Measurements from ENCODE around the gene ARID5A. TPM values are rescaled to one million over a fixed set of nuclear protein-coding genes. Genes with fewer than 3 reads are reported as not detected.

ARID5A gene
- total RNA-seq, 1 donor = 9.5 TPM

DNA sequence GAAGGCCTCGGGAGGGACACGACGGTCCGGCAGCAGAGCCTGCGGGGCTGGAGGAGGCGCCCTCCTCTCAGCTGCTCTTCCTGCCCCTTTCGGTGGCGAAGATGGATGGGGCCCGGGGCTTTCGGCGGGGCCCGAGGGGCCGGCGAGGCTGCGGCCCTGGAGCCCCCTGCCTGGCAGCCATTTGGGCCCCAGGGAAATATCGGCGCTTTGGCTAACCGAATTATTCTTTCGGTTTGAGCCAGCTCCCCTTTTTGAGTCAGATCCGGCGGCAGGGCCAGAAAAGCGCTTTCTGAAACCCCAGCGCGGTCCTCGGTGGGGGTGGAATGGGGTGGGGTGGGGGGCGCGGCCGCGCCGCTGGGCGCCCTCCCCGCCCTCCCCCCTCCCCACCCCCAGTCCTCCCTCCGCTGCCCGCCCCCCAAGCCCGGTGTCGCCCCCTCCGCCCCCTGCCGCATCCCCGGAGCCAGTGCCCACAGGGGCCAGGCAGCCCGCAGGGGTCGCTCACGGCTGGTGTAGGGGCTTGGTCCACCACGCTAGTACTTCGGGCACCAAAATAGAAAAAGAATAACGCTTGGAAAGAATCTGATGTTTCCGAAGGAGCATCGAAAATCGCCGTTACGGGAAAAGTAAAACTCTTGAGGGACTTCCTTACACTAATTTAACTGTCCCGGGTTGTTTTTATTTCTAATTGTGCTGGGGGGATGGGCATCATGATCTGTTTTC, 9.1 kb upstream of the ARID5A start:
- DNase-seq (ENCODE audit: low read depth) = peak; percentile 34
- H3K4me3 ChIP-seq (ENCODE audit: low read depth, low read length) = peak overlapping the region; percentile 57
- TF ChIP-seq, protein P1, sequence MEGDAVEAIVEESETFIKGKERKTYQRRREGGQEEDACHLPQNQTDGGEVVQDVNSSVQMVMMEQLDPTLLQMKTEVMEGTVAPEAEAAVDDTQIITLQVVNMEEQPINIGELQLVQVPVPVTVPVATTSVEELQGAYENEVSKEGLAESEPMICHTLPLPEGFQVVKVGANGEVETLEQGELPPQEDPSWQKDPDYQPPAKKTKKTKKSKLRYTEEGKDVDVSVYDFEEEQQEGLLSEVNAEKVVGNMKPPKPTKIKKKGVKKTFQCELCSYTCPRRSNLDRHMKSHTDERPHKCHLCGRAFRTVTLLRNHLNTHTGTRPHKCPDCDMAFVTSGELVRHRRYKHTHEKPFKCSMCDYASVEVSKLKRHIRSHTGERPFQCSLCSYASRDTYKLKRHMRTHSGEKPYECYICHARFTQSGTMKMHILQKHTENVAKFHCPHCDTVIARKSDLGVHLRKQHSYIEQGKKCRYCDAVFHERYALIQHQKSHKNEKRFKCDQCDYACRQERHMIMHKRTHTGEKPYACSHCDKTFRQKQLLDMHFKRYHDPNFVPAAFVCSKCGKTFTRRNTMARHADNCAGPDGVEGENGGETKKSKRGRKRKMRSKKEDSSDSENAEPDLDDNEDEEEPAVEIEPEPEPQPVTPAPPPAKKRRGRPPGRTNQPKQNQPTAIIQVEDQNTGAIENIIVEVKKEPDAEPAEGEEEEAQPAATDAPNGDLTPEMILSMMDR (IDR thresholded peaks at IDR 0.05; ENCODE audit: insufficient read depth, low read depth, low read length) = peak; percentile 41

DNA sequence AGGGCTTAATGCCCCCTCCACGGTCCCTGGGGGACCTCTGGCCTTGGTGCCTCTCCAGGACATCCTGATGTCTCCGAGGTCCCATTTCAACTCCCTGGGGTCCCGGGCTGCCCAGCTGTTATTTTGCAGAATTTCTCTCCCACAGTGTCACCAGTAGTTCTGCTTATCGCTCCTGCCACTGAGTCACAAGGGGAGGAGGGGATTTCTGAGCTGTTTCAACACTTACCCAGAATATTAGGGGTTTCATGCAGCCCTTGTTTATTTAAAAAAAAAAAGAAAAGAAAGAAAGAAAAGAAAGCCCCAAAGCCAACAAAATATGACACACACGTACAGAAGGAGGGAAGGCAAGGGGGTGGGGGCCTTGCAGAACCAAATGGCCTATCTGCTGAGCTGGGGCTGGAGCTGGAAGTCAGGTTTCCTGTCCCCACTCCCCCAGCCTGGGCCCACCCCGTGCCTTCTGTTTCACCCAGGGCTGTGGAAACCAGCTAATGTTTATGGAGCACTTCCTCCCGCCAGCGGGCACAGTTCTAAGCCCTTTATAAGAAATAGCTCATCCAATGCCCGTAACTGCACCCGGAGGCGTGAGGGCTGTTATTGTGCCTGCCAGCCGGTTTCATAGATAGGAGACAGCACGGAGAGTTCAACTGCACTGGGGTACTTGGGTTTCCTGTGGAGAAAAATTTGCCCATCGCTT, 8.4 kb upstream of the ARID5A start:
- DNase-seq (ENCODE audit: low read depth) = peak; percentile 49
- peak overlapping the region; percentile 57 for H3K4me3 ChIP-seq (ENCODE audit: low read depth, low read length)
- TF ChIP-seq, protein P1 (IDR thresholded peaks at IDR 0.05; ENCODE audit: insufficient read depth, low read depth, low read length) = no peak

DNA sequence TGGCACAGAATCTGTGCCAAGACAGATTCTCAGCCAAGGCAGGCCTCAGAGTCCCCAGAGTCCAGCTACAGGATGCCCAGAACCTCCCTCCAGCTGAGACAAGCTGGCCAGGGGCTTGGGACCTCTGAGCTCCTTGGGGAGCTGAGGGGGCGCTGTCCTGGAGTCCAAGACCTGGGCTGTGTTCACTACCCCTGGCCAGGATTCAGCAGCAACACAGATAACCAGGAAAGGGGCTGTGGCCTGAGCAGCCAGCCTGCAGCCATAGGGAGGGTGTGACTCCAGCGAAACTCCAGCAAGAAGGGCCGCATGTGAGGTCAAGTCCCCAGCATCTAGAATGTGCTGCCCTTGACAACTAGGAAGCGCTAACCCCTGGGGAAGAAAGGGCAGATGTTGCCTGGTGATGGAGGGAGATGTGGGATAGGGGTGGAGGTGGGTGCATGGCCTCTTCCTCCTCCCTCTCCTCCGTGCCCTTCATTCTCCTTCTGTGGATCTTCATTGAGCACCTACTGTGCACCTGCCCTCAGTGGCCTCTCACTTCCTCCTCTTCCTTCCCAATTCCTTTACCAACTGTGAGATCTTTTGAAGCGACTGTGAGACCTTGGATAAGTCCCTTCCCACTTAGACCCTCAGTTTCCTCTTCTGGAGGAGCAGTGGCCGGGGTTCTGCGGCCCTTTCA, 7.7 kb upstream of the ARID5A start:
- H3K4me3 ChIP-seq (ENCODE audit: low read depth, low read length) = no peak overlapping the region
- DNase-seq (ENCODE audit: low read depth) = no peak
- TF ChIP-seq, protein P1 (IDR thresholded peaks at IDR 0.05; ENCODE audit: insufficient read depth, low read depth, low read length) = peak; percentile 4

DNA sequence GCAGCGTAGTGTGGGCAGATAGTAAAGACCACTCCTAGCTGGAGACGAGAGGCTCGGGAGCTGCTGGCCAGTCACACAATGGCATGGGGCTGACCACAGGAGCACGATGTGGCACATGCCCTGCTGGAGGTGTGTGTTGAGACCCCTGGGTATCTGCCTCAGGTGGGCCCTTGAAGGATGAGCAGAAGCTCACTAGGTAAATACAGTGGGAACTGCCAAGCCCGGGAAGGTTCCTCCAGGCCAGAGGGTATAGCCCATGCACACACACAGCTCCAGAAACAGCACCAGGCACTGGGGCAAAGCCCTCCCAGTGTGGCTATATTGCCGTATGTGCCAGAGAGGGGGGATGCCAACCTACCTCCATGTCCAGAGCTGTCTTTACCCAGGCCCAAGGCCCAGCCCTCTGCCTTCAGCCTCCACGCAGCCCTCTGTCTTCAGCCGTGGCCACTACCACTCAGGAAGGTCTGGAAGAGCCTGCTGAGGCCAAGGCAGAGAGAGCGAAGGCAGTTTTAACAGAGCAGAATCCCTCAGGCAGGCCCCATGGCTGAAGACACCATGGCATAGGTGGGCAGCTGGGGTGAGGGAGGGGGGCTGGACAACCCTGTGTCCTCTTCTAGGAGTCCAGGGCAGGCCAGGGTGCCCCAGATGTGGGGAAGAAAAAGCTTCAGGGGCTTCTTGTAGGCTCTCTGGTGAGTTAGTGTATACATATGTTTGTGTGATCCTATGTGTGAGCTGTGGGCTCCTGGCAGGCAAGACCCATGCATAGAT, 7.0 kb upstream of the ARID5A start:
- no peak overlapping the region for H3K4me3 ChIP-seq (ENCODE audit: low read depth, low read length)
- TF ChIP-seq, protein P1 (IDR thresholded peaks at IDR 0.05; ENCODE audit: insufficient read depth, low read depth, low read length) = no peak
- no peak for DNase-seq (ENCODE audit: low read depth)

DNA sequence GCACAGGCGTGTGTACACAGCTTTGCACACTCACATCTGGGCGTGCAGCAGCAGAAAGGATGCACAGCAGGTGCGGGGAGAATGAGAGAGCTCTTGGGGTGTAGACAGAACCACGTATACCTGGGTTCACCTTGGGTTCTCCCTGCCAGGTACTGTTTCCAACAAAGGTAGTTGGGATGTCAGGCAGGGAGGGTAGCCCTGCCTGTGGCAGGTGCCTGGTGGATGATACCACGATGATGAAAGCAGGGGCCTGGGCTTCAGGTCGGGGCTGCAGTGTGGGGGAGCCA, 6.5 kb upstream of the ARID5A start:
- no peak overlapping the region for H3K4me3 ChIP-seq (ENCODE audit: low read depth, low read length)
- DNase-seq (ENCODE audit: low read depth) = no peak
- TF ChIP-seq, protein P1 (IDR thresholded peaks at IDR 0.05; ENCODE audit: insufficient read depth, low read depth, low read length) = no peak

DNA sequence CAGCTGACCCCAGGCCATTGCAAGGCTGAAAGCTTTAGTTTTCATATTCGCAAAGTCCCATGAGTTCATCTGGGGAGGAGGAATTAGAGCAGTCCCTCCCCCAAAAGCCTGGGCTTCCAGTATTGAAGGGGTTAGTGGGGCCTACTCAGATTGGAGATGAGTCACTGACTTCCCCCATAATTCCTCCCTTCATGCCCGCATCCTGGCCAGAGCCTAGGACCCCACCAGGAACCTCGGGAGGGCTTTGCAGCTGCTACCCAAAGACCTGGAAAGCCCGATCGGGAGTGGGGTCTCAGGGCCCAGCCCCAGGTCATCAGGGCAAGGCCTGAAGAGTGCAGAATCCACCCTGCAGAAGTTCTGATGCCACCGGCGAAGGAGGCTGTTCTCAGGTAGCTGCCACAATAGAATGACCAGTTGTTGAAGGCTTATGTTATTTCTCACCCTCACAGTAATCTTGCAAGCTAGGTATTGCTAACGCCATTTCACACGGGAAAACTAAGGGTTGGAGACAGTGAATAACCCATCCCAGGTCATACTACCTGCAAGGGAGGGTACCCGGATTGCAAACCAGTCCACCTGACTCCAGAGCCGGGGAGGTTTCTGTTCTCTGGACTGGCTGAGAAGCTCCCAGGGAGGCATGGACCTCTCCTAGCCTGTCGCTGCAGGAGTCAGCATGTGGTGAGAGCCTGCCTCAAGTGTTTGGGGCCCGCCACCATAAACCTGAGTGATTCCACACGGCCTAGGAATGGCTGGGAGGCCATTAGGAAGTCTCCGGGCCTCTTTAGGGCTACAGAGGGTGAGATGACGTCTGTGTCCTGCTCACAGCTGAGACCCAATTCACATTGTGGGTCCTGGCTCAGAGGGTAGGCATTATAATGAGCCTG, 5.8 kb upstream of the ARID5A start:
- DNase-seq (ENCODE audit: low read depth) = peak; percentile 40
- no peak overlapping the region for H3K4me3 ChIP-seq (ENCODE audit: low read depth, low read length)
- TF ChIP-seq, protein P1 (IDR thresholded peaks at IDR 0.05; ENCODE audit: insufficient read depth, low read depth, low read length) = no peak
